Measurements from ENCODE around the gene UBR4. TPM values are rescaled to one million over a fixed set of nuclear protein-coding genes. Genes with fewer than 3 reads are reported as not detected.

Gene UBR4
- total RNA-seq, 1 experiment from 2014 or later, result 107 TPM

DNA sequence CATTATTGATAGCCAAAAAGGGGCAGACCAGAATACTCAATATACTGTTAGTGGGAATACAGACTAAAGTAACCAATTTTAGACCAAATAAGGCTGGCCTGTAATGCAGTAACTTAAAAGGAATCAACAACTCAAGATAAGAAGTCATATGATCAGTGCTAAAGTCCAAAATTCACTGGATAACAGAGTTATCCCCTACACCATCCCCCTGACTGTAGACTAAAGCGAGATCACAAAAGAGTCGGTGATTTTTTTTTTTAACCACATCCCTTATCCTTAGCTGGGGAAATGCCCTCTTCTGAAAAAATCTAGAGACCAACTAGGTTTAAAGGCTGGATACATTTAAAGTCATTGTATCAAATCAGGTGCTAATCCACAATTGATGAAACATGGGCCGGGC lies 7.7 kb downstream of the UBR4 start:
- ATAC-seq (no peak), DNase-seq (ENCODE audit: low read depth, low spot score) (no peak)
- intact Hi-C loops (cut with micrococcal nuclease), result no loop called here
- ChIA-PET CTCF (no interaction called here), RAD21 (ENCODE audit: low non-redundant PET in 1 of 2, low total read pairs in 2 of 2, uncharacterized antibody in 2 of 2, unreplicated experiment in 2 of 2) (no interaction called here), POLR2A (no interaction called here)
- H3K9ac ChIP-seq (ENCODE audit: low read length), result no peak overlapping the region
- H2AFZ ChIP-seq (ENCODE audit: low read depth, low read length, poor library complexity, severe bottlenecking), result no peak overlapping the region
- BruUV-seq (replicated peaks), result no TSS peak
- no peak overlapping the region for H3K4me2 ChIP-seq (ENCODE audit: low read length)
- H3K4me1 ChIP-seq (ENCODE audit: control insufficient read depth in 1 of 2, insufficient read depth in 2 of 2, low read length in 2 of 2), result peaks cover 0 to 4% of the 10 kb centered on the region in 2 experiments; a peak in 2 of 4 replicates
- H3K27me3 ChIP-seq (ENCODE audit: insufficient read depth, low read length), result no peaks in the 10 kb centered on the region
- H3K9me3 ChIP-seq (ENCODE audit: control insufficient read depth in 1 of 2, insufficient read depth in 1 of 2, low read depth in 1 of 2, low read length in 2 of 2), result no peaks in the 10 kb centered on the region
- H4K20me1 ChIP-seq (ENCODE audit: insufficient read depth), result no peaks in the 10 kb centered on the region; the same call in 1 of the 2 replicates
- H3K9me2 ChIP-seq (ENCODE audit: insufficient read depth), result no peaks in the 10 kb centered on the region
- no peak overlapping the region for H3K4me3 ChIP-seq (replicated peaks in 1 of 2; ENCODE audit: low read depth in 1 of 2, low read length in 2 of 2)
- H3K36me3 ChIP-seq (ENCODE audit: control insufficient read depth in 1 of 2, insufficient read depth in 2 of 2, low read length in 2 of 2), result peaks cover 23 to 27% of the 10 kb centered on the region in 2 experiments; a peak in 3 of 4 replicates
- TF ChIP-seq, protein P1, sequence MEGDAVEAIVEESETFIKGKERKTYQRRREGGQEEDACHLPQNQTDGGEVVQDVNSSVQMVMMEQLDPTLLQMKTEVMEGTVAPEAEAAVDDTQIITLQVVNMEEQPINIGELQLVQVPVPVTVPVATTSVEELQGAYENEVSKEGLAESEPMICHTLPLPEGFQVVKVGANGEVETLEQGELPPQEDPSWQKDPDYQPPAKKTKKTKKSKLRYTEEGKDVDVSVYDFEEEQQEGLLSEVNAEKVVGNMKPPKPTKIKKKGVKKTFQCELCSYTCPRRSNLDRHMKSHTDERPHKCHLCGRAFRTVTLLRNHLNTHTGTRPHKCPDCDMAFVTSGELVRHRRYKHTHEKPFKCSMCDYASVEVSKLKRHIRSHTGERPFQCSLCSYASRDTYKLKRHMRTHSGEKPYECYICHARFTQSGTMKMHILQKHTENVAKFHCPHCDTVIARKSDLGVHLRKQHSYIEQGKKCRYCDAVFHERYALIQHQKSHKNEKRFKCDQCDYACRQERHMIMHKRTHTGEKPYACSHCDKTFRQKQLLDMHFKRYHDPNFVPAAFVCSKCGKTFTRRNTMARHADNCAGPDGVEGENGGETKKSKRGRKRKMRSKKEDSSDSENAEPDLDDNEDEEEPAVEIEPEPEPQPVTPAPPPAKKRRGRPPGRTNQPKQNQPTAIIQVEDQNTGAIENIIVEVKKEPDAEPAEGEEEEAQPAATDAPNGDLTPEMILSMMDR (IDR thresholded peaks at IDR 0.05 in 2 of 3, conservative IDR thresholded peaks at IDR 0.05 in 1 of 3; ENCODE audit: borderline replicate concordance in 1 of 3, insufficient read depth in 1 of 3, low read depth in 2 of 3, low read length in 2 of 3), result no peak
- TF ChIP-seq, protein P2, sequence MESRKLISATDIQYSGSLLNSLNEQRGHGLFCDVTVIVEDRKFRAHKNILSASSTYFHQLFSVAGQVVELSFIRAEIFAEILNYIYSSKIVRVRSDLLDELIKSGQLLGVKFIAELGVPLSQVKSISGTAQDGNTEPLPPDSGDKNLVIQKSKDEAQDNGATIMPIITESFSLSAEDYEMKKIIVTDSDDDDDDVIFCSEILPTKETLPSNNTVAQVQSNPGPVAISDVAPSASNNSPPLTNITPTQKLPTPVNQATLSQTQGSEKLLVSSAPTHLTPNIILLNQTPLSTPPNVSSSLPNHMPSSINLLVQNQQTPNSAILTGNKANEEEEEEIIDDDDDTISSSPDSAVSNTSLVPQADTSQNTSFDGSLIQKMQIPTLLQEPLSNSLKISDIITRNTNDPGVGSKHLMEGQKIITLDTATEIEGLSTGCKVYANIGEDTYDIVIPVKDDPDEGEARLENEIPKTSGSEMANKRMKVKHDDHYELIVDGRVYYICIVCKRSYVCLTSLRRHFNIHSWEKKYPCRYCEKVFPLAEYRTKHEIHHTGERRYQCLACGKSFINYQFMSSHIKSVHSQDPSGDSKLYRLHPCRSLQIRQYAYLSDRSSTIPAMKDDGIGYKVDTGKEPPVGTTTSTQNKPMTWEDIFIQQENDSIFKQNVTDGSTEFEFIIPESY (IDR thresholded peaks at IDR 0.05; ENCODE audit: extremely low read depth, insufficient replicate concordance, low read length), result no peak
- TF ChIP-seq YY1 (IDR thresholded peaks at IDR 0.05; ENCODE audit: extremely low read depth, insufficient replicate concordance, low read depth, low read length) (no peak), EGR1 (IDR thresholded peaks at IDR 0.05; ENCODE audit: low read depth) (no peak), ELF1 (IDR thresholded peaks at IDR 0.05; ENCODE audit: borderline replicate concordance, low read depth) (no peak), SRF (IDR thresholded peaks at IDR 0.05; ENCODE audit: low read depth) (no peak), CBX3 (IDR thresholded peaks at IDR 0.05; ENCODE audit: low read depth) (no peak), ZNF274 (IDR thresholded peaks at IDR 0.05; ENCODE audit: low read depth, low read length) (no peak), FOSL1 (IDR thresholded peaks at IDR 0.05; ENCODE audit: low read depth) (no peak), POLR2A (IDR thresholded peaks at IDR 0.05; ENCODE audit: borderline replicate concordance, extremely low read depth, insufficient read depth, insufficient read length) (no peak), EZH2 (IDR thresholded peaks at IDR 0.05) (no peak), SP1 (IDR thresholded peaks at IDR 0.05; ENCODE audit: low read depth) (no peak), JUND (IDR thresholded peaks at IDR 0.05) (no peak), ZFX (IDR thresholded peaks at IDR 0.05) (no peak), POLR2AphosphoS5 (IDR thresholded peaks at IDR 0.05; ENCODE audit: low read depth, low read length) (no peak), CEBPB (IDR thresholded peaks at IDR 0.05; ENCODE audit: low read depth) (no peak), RAD21 (IDR thresholded peaks at IDR 0.05; ENCODE audit: low read depth) (no peak)
- TF ChIP-seq, protein P3, sequence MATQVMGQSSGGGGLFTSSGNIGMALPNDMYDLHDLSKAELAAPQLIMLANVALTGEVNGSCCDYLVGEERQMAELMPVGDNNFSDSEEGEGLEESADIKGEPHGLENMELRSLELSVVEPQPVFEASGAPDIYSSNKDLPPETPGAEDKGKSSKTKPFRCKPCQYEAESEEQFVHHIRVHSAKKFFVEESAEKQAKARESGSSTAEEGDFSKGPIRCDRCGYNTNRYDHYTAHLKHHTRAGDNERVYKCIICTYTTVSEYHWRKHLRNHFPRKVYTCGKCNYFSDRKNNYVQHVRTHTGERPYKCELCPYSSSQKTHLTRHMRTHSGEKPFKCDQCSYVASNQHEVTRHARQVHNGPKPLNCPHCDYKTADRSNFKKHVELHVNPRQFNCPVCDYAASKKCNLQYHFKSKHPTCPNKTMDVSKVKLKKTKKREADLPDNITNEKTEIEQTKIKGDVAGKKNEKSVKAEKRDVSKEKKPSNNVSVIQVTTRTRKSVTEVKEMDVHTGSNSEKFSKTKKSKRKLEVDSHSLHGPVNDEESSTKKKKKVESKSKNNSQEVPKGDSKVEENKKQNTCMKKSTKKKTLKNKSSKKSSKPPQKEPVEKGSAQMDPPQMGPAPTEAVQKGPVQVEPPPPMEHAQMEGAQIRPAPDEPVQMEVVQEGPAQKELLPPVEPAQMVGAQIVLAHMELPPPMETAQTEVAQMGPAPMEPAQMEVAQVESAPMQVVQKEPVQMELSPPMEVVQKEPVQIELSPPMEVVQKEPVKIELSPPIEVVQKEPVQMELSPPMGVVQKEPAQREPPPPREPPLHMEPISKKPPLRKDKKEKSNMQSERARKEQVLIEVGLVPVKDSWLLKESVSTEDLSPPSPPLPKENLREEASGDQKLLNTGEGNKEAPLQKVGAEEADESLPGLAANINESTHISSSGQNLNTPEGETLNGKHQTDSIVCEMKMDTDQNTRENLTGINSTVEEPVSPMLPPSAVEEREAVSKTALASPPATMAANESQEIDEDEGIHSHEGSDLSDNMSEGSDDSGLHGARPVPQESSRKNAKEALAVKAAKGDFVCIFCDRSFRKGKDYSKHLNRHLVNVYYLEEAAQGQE (IDR thresholded peaks at IDR 0.05; ENCODE audit: low read depth), result no peak
- TF ChIP-seq, protein P4, sequence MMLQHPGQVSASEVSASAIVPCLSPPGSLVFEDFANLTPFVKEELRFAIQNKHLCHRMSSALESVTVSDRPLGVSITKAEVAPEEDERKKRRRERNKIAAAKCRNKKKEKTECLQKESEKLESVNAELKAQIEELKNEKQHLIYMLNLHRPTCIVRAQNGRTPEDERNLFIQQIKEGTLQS (IDR thresholded peaks at IDR 0.05), result no peak
- TF ChIP-seq, protein P5, sequence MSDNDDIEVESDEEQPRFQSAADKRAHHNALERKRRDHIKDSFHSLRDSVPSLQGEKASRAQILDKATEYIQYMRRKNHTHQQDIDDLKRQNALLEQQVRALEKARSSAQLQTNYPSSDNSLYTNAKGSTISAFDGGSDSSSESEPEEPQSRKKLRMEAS (IDR thresholded peaks at IDR 0.05), result no peak
- H3K27ac ChIP-seq (ENCODE audit: low read depth, low read length), result no peak overlapping the region
- peaks cover 92% of the 10 kb centered on the region for H3K79me2 ChIP-seq (ENCODE audit: insufficient read depth, low read length)

Measured in HCT116 (cell line).